Stimulated activated CD4-positive, alpha-beta T cell treated with anti-CD3 and anti-CD28 coated beads, Interleukin-4, amount 100 ng/mL, for 1 hour (primary cell): ENCODE results near the gene PRKD3.

Experiments
- DNase-seq: peaks from one replicate; pipeline ENCODE4 v3.0.0-alpha.2; 2020

Gene PRKD3

DNA sequence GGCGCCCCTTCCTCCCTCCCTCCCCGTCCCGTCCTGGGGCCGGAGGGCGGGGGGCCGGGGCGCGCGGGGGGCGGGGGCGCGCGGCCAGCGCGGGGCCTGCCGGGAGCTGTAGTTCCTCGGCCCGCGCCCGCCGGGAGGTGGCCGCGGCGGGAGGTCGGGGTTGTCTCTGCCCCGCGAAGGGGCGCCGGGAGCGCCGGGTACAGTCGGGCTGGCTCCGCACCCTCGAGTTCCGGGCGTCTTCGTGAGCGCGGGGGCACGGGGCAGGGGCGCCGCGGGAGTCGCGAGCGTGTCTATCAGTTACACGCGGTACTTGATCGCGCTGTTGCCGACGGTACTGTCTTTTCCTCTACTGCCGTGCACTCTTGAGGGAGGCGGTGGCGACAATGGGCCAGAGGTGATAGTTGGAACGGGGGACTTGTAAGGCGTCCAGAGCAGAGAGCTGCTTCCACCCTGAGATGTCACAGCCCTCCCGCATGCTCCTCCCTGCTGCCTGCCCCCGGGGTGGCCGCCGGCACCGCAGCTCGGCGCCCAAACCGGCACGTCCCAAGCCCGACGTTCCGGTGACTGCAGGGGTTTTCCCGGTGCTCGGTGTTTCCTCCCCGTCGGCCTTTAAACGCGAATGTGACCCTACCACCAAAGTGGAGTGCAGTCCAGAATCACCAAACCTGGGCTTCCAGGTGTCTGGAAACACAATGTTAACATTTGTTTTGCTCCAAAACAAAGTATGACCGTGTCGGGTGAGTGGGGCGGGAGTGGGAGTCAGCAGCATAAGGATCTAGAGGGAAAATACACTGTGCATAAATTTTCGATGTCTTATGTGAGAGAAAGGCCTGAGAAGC, at the start of gene PRKD3:
TSS of gene PRKD3 (minus strand) at position 48 of the 839 bp plus-strand sequence. CDS start 8,309 bp downstream, outside the sequence.
- peak; percentile 42 for DNase-seq

DNA sequence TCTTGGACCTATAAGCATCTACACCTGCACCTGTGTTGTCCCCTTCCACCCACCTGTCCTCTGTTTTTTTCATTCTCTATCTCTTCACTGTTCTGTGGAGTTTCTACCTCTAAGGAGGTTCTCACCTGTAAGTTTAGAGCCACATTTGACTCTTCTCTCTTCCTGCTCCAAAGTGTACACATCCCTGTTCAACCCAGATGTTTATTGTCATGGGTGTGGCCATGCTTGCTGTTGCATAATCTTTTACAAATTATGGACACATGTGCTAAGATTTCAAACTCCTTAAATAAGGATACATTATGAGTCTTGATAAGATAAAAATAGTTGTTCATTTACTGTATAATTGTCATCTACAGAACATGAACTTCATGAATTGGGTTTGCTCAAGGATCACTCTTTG, 47.4 kb upstream of the PRKD3 start:
- no peak for DNase-seq

DNA sequence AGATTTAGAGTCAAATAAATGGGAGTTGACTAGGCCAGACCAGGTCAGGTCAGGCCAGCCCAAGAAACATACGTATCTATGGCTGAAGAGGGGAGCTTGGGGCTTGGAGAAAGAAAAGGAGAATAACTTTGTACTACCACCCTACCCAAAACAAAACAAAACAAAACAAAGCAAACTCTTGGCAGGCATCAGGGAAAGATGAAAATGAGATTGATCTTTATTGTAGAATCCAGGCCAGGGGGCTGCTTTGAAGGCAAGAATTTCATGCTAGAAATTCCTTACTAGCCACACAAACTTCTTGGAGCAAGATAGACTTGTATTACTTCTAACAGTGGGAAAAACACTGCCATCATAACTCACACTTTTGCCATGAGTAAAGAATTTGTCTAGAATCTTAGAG, 46.0 kb upstream of the PRKD3 start:
- DNase-seq, result no peak

DNA sequence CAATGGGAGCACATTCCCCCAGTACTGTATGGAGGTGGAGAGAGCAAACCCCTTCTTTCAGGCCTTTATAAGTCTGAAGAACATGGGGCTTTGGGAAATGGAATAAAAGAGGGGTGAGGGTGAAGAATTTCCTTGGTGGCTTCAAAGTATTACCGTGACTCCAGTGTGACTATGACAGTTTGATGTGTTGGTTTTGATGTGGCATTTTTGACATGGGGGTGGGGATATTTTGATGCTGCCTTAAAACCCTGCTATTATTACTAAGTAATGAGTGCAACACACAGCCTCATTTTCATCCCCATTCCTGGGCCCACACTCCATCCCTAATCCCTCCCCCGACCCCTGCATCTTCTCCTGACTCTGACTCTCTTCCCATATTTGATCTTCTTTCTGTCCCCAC, 43.4 kb upstream of the PRKD3 start:
- no peak for DNase-seq

DNA sequence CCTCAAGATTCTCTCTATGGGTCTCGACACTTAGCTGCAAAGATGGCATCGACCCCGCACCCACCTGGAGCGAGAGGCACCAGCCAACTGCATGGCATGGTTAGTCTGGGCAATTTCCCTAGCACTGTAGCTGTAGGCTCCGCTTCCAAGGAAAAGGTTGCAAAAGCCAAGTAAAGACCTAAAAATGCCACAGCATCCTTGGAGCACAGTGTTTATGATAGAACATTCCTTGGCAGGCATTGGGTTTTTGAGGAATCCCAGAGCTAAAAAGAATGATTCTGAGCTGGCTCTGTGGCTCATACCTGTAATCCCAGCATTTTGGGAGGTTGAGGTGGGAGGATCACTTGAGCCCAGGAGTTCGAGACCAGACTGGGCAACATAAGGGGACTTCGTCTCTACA, 42.7 kb upstream of the PRKD3 start:
- DNase-seq, result no peak

DNA sequence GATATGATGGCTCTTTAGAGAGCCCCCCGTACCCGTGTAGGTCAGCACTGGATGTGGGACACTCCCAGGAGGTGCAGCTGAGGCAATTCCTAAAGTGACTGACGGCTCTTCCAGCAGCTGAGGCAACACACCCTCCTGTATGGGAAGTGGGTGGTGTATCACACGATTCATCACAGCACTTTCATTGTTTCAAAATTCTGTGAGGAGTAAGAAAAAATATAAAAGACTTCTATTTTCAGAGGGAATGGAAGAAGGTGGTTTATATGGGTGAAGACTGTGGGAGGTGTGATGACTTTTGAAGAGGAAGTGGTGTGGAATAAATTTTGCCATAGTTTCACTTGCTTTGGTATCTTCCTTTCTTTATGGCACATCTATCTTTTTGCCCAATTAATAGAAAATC, 42.1 kb upstream of the PRKD3 start:
- no peak for DNase-seq

DNA sequence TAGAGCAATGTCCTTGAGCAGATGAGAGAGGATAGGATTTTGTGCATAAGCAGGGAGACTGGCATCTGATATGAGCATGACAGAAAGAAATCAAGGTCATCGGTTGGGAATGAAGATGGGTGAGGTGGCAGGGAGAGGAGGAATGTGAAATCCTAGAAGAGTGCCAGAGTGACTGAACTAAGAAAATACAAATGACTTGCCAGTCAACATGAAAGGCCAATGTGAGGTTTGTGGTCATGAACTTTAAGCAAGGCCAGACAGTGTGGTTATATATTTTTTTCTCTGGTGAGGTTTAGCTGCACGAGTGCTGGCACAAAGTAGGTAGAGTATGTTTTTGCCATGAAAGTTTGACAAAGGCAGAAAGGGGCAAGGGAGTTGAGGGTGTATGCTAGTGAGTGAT, 41.0 kb upstream of the PRKD3 start:
- DNase-seq, result no peak

DNA sequence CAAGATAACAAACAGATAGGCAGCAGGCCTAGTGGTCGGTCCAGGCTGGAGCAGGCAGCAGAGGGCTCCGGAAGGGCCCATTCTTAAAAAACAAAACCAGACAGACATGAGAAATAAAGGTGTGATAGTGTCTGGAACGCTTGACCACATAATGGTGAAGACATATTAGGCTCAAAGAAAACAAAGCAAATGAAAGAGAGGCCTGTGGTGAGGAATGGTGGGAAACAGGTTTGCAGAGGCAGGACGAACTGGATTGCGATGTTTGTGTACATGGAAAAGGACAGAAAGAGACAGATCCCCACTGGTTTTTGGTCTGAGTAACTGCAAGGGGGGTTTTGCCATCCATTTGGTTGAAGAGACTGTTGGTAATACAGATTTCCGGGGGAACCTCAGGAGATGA, 39.7 kb upstream of the PRKD3 start:
- no peak for DNase-seq

DNA sequence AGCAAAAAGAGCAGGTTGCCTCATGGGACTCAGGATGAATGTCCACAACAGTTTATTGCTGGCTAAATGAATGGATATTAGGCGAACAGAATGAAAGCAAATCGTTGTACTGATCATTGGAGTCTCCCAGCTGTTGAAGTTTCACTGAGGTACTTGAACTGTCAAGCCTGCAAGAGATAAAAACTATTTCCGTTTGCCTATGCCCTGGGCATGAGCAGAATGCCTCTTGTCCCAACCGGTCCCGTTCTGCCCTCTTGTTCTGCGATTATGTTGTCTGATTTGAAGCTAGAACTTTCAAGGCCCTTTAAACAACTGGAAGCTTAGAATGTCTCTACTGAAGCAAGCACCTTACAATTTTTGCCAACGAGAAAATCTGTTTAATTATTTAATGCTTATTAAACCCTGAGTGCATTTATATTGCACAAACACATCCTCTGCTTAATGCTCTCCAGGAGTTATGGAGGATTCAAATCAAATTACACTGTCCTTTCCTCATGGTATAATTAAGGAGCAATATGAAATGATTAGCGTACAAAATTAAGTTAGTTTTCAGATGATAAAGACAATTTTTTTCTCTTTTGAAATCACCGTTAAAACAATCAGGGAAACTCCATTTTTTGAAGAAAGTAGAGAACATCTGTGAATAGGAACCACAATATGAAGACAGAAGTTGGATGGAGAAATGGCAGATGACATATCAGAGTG, 37.5 kb upstream of the PRKD3 start:
- DNase-seq, result no peak

DNA sequence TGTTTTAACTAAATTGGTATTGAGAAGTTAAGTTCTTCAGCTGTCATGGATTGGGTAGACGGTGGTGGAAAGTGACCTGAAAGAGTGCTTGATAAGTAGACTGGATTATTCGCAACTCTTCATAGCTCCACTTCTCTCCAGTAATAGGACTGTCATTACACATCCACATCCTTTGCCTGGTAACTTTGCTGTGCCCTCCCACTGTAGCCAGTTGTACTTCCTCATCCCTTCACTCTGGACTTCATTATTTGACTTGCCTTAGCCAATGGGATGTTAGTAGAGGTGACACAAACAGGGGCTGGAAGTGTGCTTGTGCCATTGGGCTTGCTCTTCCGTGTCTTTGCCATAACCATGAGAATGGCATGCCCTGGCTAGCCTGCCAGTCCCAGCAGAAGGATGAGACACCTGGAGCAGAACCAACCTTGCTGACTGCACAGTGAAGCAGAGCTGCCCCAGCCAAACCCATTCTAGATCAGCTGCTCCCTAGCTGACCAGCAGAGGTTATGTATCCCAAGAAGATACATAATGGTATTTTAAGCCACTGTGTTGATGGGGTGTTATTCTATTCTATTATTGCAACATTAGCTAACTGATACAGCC, 36.7 kb upstream of the PRKD3 start:
- no peak for DNase-seq

DNA sequence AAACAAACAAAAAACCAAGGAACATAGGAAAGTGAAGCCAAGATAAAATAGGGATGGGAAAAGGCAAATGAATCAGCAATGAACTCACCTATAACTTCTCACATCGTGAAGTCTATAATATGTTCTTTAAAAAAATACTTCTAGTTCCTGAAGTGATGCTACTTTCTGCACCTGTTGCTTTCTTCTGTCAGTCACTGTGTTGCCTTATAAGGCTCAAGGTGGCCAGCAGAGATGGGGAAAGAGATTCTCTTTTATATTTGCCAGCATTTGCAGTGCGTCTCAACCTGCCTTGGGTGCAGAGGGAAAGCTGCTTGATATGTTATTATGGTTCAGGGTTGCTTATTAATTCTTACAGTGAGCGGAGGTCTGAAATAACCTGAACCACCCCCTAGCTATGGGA, 33.8 kb upstream of the PRKD3 start:
- no peak for DNase-seq

DNA sequence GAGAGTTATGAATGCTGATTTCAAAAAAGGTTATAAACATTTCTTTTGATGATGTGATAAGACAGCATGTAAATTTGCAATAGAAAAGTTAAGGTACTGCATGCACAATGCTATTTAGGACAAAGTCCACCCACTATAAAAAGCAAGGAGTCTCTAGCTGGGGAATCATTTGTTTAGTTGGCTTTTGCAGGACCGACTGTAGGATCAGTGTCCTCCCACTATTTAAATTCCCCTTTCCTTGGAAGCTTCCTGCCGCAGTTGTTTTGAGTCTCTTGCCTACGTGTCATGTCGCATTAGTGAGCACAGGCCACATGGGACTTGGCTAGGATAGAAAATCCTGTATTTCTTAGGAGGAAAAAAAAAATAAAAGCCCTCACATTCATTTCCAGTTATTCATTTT, 32.9 kb upstream of the PRKD3 start:
- DNase-seq, result no peak

DNA sequence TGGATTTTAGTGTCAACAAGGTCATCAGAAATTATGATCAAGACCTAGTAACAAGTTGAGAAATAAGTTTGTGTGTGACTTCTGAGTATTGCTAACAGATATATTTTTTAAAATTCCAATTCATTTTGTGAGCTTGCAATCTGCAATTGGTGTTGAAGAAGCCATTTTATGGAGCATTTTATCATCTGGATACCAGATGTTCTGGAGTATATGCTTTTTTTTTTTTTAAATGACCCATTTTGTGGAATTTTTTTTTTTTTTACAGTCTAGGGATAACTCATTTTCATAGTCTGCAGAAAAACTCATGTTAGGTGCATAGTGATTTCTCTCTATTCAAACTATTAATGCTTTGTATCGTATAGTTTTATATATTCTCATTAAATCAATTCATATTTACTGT, 32.4 kb upstream of the PRKD3 start:
- DNase-seq, result no peak

DNA sequence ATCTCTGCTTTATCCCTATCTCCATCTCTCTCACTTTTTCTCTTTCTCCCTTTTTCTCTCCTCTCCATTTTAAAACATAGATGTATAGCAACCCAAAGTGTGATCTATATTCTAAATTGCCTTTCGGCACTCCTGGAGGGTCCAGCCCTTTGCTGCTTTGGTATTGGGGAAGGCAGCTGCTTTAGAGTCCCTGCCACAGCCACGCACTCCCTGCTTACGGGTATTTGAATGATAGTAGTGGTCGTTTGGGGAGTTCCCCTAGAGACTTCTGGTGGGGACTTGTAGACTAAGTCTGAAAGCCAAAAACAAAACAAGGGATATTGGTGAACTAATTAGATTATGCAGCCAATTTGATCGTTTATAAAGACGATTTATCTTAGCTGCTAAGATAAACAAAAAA, 31.7 kb upstream of the PRKD3 start:
- DNase-seq, result no peak

DNA sequence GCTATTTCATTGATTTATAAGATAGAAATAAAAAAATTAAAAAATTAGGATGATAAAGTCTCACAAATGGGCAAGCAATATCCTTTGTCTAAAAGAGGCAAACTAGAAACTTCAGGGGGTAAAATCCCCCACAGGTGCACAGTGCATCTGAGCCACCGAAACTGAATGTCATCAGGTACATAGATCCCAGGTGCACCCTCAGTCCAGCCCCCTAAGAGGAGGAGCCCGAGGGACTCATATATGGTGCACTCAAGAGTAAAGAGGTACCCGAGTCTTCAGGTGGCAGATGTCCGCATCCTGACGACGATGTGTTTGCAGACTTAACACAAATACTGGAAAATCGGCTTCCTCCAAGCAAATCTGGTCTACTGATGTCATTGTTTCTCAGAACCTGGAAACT, 31.1 kb upstream of the PRKD3 start:
- no peak for DNase-seq

DNA sequence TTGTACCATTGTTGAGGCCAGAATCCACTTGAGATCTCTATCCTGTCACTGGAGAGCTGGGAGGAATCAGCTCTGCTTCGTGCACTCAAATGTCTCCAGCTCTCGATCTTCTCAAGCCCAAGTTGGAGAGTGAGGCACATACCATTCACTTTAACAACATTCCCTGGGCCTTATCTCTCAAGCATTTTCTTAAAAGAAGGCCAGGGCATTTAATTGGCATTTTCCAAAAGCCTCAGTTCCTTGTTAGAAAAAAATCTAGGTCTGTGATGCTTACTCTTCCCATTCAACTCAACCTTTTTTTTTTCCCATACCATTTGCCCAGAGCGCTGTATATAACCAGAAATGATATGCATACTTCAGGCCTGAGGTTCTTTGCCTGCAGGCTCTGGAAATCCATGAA, 29.9 kb upstream of the PRKD3 start:
- no peak for DNase-seq

DNA sequence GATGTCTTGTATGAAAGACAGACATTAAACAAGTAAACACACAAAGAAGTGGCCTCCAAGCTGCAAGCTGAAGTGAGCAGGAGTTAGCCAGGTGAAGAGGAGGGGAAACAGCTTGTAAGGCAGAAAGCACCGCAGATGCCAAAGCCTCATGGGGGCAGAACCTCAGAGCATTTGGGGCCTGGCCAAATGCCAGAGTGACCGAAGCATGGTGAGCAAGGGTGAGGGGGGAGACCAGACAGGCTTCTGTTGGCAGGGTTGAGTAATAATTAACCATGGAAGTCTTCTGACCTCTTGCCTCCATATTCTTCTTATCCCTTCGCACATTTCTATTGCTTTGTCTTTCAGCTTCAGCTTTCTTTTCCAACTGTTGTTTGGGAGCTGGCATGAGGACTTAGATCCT, 25.4 kb upstream of the PRKD3 start:
- DNase-seq, result no peak

DNA sequence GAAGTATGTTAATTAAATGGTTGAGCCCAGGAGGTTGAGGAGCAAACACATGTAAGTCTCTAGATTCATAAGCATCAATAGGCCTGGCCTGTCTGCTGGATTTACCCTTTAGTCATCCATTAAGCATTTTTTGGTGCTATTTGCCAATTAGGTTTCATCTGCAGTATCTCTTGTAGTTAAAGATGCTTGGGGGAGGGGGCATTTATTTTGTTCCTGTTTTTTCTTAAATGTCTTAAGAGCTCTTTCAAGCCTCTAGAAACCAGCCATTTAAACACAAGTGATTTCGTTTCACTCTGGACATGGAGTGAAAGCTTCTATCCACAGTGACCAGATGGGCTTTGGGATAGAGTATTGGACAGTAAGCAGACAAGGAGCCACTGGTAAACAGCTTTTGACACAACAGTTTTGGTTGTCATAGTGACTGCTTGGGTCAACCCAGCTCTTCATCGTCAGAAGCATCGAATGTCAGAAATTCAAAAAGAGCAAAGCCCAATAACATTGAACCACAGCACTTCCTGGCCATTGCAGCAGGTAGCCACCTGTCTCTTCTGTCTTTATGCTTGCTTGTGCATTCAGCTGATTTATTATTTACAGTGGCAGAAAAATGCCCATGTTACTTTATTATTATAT, 24.7 kb upstream of the PRKD3 start:
- no peak for DNase-seq

DNA sequence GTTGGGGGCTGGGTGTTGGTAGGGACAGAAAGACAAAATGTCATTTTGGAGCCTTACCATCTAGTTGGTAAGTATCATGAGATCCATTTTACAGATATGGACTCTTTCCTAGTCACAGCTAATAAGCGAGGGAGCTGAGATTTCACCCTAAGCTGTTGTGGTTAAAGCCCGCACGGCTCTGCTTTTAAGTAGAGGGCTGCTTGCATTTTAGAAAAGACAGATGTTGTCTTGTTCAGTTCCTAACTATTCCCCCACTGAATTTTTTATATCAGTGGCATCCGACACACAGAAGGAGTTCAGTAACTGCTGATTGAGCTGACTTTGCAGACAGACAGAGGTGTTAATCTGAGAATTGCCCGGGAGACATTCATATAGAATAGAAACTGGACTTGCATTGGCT, 23.5 kb upstream of the PRKD3 start:
- no peak for DNase-seq

DNA sequence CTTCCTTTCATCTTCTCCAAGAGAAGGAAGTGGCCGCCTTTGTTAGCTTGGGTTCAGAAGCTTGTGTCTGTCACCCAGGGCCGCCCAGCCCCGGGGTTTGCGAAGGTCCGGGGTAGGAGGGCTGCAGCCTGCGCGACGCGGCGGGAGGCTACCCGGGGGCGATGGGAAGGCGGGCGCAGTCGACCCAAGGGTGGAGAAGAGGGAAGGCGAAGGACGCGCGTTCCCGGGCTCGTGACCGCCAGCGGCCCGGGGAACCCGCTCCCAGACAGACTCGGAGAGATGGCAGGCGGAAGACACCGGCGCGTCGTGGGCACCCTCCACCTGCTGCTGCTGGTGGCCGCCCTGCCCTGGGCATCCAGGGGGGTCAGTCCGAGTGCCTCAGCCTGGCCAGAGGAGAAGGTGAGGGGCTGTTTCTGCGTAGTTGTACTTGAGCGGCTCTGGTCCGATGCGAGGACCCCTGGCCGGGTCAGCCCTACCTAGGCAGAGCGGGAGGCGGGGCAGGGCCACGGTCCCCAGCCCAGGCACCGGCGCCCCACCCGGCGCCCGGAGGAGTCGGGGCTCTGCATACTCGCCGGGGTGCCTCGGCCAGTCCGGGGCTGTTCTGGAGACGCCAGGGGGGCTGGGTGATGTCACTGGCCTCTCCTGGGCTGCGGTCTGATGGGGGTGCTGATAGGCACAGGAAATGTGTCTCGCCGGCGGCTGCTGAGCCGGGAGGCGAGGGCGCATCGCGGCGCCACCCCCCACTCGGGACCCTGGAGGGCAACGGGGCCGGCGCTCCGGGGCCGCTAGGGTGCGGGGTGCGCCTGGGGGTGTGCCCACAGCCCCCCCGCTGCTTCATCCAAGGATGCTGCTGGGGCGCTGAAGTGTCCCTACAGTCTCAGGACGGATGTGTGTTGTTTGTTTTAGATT, 20.1 kb upstream of the PRKD3 start, which contains the start of gene QPCT:
TSS of gene QPCT (plus strand) at position 178 of the 909 bp plus-strand sequence. CDS start at position 280, 102 bp downstream.
- peak; percentile 41 for DNase-seq

DNA sequence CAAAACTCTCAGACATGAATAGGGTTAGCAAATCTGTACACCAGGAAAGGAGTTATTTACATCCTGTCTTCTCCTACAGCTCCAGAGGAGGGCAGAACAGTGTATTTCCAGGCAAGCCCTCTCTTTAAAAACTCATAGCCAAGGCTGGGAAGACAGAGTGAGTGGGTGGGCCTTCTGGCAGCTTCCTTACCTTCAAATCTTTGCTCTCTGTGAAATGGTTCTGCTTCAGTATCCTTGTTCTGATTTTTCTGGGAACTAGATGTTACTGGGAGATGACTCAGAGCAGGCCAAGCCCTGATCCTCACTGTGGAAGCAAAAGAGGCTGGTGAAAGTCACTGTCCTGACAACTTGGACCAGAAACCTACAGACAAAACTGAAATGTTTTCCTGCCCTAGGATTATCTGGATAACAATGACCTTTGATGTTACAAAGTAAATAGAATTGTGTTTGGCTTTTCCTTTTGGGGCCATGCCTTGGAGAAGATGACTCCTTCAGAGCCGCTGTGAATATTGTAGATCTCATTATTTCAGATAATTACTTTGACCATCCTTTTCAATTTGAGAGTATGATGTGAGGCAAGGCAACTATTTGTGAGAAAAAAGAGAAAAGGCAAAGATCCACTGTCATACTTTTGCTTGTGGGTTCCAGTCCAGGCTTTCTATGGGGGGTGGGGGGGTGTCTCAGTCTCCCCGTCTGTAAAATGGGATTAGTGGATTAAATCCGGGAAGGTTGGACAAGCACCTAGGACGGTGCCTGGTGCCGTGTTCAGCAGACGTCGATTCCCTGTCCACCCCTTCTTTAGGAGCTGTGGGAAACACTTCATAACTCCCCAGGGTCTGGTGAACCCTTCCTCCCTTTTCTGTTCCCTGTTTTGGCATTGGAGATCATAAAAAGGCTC, 19.2 kb upstream of the PRKD3 start:
- DNase-seq, result no peak
